Fibroblast of skin of right quadriceps (primary cell): ENCODE measurements around the gene FANCI.

Experiments
- DNase-seq: peaks from one replicate; pipeline ENCODE4 v3.0.0-alpha.2; 2013

The FANCI gene

DNA sequence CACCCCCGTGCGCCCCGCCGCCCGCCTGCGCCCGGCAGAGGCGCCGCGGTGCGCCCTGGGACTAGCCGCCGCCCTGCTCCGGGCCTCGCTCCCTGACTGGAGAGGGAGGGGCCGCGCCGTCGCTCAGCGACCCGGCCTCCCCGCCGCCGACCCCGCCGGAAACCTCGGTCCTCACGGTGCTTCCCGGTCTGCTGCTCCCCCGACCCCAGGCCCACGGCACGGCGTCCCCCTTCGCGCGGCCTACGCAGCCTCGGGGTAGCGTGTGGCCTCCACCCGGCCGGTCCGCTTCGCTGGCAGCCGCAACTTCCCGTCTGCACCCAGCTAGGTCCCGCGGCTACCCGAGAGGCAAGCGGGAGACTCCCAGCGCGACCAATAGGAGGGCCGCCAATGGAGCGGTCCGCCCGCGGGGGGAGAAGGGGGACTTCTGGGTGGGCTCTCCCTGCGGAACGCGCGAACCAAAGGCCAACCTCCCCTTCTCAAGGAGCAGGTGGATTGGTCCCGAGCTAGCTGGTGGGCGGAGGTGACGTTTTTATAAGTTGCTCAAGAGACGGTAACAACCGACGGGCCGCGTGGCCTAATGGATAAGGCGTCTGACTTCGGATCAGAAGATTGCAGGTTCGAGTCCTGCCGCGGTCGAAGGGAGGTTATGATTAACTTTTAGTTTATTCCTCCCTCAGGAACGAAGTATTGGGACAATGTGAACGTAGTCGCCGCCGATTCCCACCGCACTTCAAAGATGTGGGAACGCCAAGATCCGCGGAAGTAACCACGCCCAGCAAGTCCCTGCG lies 90.9 kb downstream of the FANCI start, which contains the start of gene POLG:
POLG (minus strand) TSS at position 315 of the 788 bp plus-strand sequence. CDS start 1,070 bp downstream, outside the sequence.
- DNase-seq, result peak; percentile 100

DNA sequence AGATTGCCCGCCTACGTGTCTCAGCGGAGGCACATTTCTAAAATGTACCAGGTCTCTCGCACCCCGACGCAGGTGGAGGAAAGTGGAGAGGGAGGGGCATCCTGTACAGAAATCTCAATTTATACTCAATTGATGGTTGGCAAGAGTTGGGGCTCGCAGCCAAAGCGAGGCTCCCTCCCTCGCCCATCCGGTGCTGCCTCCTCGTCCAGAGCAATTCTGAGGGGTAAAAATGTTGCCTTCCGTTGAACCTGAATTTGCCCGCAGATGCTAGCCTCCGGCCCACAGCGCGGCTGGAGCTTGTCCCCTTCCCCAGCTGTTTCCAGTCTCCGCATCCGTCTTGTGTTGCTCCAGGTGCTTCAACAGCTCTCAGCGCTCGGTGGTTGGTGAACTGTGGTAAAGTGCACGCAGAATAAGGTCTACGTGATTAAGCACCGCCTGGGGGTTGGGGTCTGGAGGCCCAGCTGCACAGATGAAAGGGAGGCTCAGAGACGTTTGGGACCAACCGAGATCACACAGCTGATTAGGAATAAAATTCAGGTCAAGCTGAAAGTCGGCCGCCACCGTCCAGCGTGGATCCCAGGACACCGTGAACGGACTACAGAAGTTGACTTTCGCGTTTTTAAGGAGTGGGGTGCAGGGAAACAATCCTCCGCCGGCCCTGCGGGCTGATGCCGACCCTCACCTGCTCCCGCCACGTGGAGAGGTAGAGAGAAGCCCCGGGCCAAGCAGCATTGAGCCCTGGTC lies 91.7 kb downstream of the FANCI start:
- DNase-seq, result no peak

DNA sequence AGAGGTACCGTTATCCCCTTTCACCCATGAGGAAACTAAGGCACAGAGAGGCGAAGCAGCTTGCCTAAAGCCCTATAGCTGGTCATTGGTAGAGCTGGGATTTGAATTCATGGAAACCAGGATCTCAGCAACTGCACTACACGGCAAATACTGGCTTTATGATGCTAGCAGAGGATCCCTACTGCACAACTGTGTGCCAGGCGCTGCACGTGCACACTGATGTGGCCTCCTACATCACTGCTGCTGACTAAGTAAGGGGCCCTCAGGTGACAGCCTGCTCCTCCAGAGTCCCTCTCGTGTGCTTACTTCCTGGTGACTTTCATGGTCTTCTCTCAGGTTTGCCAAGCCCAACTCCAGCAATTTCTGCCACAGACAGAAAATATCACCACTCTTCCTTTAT lies 94.3 kb downstream of the FANCI start:
- DNase-seq, result no peak

DNA sequence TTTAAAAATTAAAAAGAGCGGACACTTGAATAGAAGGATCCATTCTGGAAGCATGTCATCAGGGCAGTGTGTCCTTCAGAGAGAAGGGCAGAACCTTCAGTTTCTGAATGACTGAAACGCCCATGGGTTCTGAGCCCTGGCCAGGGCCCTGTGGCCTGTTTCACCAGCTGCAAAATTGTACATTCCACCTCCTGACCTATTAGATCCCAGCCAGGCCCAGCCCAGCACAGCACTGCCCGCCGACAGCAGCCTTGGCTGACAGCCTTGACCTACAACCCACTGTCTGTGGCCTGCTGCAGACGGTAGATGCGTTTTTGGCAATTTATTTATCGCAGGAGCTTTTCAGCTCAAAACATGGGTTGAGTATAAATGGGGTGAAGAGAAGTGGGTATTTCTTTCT lies 96.8 kb downstream of the FANCI start:
- DNase-seq, result no peak

DNA sequence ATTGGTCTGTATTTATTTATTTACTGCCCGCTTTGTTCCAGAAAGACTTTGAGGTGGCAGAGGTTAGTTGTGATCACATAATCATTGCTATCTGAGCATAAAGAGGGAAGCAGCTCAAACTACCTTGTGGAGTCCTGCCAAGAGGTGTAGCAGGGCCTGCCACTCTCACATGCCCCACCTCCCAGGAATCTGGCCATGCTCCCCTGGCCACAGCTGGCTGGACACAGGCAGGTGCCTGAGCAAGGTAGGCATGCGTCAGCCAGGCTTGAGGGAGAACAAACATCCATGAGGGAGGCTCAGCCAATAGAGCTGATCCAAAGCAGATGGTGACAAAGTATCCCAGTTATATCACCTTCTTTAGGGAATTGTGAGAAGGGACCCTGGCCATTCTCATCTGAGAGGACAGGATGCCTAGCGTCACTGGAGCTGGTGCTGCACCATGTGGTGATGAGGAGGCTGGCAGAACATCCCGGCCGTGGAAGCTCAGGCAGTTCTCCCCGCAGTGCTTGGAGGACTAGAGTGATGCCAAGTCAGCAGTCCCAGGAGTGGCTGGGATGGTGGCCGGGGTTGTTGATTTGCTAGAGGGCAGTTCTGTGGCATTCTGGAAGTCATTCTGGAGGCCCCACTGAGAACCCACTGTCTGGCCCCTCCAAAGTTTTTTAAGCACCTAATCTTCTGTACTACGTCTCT lies 97.7 kb downstream of the FANCI start:
- no peak for DNase-seq

DNA sequence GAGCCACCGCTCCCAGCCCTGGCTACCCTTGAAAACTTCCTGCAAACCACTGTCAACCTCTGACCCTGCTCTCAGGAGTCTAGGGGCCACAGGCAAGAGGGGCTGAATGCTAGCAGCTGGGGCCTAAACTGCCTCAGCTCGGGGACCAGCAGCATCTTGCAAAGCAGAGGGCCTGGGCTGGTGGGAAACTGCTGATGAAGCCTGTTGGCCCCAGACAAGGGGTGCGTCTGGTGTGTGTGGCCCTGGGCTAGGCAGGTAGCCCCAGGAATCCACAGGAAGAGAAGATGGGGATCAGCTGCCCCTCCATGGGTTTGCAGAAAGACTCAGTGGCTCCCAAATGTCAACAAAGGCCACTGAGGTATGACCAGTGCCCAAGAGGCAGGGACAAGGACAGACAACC lies 99.1 kb downstream of the FANCI start:
- DNase-seq, result no peak

DNA sequence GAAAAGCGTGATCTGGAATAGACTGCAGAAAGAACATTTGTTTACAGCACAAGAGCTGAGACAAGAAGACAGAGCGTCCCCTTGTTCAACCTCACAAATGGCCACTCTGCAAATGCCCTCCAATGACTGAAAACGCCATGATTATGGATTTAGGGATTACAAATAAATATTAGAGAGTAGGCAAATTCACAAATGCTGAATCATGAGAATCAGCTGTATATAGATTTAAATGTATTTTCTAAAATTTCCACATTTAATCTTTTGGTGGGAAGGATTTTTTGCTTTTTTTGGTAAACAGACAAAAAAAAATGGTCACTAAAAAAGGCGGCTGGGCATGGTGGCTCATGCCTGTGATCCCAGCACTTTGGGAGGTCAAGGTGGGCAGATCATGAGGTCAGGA lies 101.5 kb downstream of the FANCI start:
- DNase-seq, result no peak

DNA sequence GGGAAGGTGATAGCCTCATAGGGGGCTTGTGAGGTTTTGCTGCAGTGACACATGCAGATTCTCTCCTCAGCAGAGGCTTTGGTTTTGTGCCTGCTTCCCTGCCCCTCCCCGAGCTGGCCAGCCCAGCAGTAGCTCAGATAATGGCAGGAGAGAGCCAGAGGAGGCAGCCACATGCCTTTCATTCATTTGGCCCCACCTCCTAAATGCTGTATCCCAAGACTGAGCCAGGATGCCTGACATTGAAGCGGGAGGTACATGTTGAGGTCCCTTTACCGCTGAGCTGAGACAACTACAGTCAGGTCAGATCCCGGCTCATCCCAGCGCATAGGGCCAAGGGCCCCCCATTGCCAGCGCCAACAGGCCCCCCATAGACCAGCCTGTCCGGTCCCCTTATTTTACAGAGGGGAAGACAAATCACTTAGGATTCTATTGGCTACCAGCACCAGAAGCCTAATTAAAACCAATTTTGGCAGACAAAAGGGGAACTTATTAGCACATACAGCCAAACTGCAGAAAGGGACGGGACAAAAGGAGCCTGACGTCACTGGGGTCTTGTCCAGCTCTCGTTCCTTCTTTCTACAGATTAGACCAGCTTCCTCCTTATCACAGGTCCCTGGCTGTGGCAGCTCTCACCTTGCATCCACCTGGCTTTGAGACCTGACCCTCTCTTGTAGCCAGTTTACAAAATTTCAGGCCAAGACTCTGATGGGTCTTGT lies 102.9 kb downstream of the FANCI start:
- no peak for DNase-seq

DNA sequence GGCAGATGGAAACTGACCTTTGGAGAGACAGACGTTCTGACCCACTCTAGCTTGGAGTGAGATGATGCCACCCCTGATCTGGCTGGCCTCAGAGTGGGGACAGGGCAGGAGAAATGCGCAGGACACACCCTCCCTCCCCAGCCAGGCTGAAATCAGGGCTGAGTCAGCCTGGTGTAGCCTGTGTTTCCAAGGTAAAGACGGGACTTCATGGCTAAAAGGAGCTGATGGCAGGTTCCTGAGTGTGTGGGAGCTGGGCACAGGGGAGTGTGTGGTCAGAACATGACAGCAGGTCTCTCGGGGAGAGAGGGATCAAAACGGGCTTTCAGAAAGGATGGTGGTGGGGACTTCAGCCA lies 105.4 kb downstream of the FANCI start:
- no peak for DNase-seq

DNA sequence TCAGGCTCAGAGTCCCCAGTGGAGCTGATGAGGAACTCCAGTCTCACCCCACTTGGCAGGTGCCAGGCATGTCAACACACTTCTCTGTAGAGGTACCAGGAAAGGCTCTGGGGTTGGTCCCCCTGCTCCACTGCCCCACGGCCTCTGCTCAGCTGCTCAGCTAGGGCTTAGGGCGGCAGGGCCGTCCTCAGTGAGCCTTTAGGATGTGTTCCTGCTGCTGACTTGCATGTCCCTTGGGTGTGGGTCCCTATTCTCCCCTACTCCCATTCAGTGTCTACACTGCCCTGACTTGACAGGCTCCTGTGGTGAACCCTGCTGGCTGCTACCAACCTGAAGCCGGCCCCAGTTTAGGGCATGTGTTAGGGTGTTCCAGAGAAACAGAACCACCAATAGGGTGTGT lies 108.7 kb downstream of the FANCI start:
- no peak for DNase-seq

DNA sequence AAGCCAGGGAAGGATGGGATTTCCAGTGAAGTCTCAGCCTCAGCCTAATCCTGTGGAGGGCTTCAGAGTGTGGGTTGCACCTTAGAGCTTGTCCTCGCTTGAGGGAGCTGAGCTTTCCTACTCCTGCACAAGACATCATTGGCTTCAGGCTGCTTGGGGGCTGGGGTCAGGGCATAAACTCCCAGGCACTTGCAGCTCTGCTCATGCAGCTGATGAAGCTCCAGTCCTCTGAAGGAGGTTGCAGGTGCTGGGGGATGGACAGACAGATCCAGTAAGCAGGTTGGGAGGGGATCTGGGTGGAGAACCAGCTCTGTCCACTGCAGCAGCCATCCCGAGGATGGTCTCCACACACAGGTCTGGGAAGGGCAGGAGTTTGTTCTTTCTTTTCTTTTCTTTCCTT lies 110.2 kb downstream of the FANCI start:
- DNase-seq, result no peak

DNA sequence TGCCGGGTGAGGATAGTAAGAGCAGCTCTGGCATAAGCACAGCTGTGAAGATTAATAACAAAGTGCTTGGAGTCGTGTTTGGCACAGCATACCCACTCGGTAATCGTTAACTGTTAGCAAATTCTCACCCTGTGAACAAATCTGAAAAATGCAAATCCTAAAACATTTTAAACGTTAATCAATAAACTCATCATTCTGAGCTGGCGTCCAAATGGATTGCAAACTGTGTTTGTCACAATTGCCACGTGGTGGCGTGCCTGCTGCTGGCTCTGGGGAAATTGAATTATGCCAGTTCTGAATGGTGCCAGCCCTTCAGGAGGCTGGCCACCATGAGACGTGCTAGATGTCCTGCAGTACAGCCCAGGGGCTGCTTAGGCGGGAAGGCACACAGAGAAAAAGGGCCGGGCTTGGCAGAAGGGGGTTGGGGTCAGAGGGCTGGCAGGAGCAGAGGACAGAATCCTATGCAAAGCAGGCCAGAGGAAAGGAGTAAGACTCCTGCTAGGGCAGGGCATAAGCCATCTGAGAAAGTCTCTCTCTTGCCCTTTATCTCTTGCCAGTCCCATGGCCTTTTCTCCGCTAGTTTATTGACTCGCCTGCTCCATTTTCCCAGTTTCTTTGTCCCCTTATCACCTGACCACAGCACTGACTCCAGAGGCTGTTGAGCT lies 113.0 kb downstream of the FANCI start:
- DNase-seq, result no peak

DNA sequence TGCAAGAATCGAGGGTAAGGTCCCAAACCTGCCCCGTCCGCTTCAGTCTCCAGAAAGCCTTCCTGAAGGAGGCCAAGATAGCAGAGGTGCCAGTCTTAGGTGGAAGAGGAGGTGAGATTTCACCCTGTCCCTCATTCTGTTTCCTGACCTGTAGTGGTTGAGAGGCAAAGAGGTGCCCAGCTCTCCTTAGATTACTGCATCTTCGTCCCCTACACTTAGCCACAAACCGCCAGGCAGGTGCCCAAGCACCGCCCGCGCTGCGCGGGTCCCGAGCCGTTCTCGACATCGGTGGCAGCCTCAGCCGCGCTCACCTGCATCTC lies 114.6 kb downstream of the FANCI start:
- DNase-seq, result no peak

DNA sequence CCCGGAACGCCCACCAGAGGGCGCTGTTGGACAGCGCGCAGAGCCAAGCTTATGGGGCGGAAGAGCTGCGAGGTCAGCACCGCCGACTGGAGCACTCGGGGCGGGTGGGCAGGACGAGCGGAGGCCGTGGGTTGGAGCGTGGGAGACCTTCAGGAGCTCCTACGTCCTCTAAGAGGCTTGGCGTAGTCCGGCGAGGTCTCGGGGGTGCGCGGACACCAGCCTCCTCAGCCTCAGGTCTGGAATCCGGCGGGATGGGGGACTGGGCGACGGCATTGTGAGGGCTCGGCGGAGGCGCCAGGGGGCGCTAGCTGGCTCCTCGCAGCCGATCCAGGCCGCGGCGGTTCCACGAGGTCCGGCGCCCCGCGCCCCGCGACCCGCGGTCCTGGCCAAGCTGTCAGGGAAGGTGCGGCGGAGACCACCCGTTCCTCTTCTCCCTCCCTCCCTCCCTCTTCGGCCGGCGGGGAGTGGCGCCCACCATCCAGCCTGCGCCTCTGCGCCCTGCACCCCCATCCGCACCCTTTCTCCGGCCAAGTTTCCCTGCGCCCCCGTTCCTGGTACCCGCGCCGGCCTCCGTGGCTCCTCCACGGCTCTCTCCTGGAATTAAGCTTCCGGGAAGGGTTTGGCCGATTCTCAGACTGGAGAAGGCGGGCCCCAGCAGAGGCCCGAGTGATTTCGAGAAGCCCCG lies 115.1 kb downstream of the FANCI start:
- peak; percentile 56 for DNase-seq

DNA sequence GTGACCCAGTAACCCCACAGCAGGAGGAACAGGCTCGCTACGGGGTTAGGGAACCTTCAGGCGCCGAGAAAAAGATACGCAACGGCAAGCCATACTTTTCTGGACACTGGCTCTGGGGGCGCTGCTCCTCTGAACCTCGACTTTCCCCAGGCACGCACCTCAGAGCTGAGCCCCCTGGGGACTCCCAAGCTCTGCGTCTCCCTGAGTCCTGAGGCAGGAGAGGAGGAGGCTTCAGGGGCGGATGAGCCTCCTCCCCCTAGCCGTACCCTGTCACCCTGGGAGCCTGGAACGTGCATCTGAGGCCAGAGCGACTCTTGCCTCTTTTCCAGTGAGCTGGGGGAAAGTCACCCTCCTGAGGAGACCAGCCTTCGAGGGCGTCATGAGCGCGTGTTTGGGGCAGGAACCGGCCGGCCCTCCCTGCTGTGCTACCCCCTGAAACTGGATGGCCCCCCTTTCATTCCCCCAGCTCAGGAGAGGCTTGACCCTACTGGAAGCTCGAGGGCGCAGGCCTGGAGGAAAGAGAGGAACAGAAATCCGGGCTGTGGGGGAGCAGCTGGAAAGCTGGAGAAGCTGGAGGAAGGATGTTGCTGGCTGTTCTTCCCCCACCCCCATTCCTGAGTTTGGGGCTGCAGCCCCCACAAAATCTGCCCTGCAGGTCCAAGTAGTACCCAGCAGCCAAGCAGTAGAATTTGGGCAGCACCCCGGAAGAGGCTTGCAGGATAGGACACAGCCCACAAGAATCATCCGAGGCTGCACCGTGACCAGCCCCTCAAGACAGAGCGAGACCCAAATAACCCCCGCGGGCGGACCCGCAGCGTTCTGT lies 115.9 kb downstream of the FANCI start:
- no peak for DNase-seq

DNA sequence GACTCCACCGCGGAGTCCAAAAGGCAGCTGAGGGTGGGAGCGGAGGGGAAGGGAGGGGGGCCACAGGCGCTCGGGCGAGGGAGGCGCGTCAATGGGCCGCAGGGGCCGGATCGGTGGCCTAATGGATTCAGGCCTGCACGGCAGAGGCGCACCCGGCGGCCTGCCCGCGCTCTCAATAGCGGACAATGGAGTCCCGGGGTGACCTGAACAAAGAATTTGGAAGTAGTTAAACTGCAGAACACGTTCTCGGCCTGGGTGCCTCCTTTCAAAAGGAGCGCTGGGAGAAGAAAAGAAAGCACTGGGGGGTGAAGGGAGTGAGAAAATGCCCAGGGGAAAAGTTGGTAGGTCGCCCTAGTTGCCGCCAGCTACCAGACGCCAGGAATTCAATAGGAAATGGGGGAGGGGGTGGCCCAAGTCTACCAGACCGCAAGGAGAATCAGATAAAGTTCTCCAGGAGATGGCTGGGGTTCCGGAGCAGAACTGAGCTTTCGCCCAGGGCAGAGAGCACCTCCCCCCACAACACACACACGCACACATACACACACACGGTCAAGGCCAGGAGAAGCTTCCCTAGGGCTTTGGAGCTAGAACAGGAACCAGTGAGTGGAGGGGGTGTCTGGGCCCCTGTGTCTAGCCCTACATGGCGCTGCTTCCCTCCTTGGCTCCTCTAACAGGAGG lies 116.7 kb downstream of the FANCI start:
- DNase-seq, result no peak

DNA sequence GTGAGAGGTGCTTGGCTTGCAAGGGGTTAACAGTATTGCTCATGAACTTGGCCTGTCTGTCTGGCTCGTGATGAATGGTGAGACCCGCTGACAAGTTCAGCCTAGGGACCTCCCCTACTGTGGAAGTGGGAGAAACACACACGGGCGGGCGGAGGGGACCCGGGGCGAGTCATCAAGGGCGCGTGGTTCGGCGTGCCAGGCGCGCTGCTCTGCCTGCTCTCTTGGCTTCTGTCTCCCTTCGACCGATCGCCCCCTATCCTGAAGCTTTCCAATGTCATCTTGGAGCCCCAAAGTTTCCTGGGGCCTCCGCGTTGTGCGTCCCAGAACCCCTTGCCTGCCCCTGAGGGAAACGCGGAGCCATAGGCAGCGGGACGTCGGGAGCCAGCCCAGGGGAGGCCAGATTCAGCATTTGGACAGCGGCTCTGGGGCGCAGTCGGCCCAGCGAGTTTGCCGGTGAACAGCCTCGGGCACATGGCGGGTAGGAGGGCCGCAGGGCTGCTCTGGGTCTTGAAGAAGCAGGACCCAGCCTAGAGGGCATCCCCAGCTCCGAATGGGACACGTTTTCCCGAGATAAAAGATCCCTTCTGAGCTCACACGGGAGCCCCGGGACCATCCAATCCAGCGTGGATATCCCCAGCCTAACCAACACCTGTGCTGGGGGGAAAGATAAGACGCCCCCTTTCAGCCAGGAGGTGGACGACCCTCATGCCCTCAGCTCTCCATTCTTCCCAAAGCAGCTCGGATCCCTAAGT lies 117.8 kb downstream of the FANCI start:
- DNase-seq, result peak; percentile 48

DNA sequence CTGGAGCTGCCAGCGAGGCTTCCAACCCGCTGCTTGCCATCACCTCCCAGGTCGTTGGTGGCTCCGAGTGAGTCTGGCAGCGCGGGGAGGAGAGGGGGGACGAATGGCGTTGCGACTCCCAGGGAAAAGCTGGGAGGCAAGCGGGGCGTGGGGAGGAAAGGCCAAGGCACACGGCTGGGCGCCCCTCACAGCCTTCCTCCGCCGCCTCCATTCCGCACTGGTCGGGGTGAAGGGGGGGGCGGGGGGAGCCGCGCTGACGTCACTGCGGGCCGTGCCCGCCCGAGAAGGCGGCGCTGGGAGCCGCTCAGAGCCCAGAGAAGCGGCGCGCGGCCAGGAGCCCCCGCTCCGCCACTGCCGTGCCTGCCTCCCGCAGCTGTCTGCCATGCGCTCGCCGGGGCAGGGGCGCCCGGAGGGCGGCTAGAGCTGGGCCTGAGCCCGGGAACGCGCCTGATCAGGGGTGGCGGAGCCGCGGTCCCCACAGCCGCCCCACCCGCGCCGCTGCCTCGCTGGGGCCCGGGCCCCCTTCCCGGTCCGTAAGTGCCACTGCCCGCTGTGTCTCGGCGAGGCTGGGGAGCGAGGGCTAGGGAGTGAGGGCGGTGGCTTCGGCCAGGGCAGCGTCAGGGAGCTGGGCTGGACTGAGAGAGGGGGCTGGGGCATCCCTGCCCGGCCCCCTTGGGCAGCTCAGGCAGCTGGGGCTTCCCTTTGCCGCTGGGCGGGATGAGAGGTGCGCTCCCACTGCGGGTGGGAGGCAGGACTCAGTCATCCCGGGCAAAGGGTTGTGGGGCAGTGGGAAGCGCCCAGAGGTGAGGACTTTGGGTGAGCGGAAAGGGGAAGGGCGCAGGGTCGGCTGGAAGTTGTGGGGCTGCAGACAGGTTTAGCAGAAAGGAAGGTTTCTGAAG lies 118.7 kb downstream of the FANCI start:
- no peak for DNase-seq

DNA sequence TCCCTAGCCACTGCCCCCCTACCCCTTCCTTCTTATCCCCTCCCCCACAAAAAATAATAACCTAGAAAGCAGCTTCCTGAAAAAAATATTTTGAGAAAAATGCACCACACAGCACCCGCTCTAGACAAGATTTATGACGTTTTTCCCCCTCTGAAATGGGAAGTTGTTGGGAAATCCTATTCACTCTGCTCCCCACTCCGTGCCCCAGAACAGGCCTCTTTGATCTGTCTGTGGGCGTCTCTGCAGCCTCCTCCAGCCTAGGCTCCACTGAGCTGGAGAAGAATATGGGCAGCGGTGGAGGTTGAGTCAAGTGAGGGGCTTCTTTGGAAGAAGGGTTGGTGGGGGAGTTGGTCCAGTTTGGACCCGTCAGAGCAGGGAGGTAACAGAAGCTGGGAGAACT lies 119.4 kb downstream of the FANCI start:
- DNase-seq, result no peak
